HG03432 (cell line): ENCODE data around the gene COBLL1.
"Not testable (repeated sequence)": the region's sequence is repeated elsewhere in the genome, so short reads cannot be mapped to it uniquely, and the experiment has no call there.

Source experiments
- ATAC-seq: cut with Tn5 transposase; IDR thresholded peaks from one replicate; pipeline ENCODE4 v1.9.1; 2021; ENCODE audit warnings: mild to moderate bottlenecking, moderate library complexity; ENCODE audit not compliant: unreplicated experiment

Gene COBLL1

GRCh38 chr2:164722616-164723338, 118.8 kb downstream of the COBLL1 start:
- no peak for ATAC-seq

GRCh38 chr2:164721430-164721829, 120.2 kb downstream of the COBLL1 start:
- no peak for ATAC-seq

GRCh38 chr2:164719996-164720941, 121.4 kb downstream of the COBLL1 start:
- ATAC-seq: no peak

GRCh38 chr2:164717000-164717803, 124.4 kb downstream of the COBLL1 start:
- no peak for ATAC-seq

- no peak for ATAC-seq
Measured at GRCh38 chr2:164714471-164714870, 127.2 kb downstream of the COBLL1 start.

- ATAC-seq: peak; percentile 55
Measured at GRCh38 chr2:164711766-164712138, 129.9 kb downstream of the COBLL1 start.

- peak; percentile 46 for ATAC-seq
Measured at GRCh38 chr2:164710837-164711765, 130.5 kb downstream of the COBLL1 start.

- not testable (repeated sequence) for ATAC-seq
Measured at GRCh38 chr2:164710252-164710836, 131.3 kb downstream of the COBLL1 start.

GRCh38 chr2:164706522-164706921, 135.1 kb downstream of the COBLL1 start:
- ATAC-seq: no peak

- no peak for ATAC-seq
Measured at GRCh38 chr2:164705412-164706167, 136.0 kb downstream of the COBLL1 start.

GRCh38 chr2:164703915-164704706, 137.5 kb downstream of the COBLL1 start:
- no peak for ATAC-seq

- no peak for ATAC-seq
Measured at GRCh38 chr2:164701565-164701964, 140.1 kb downstream of the COBLL1 start.

GRCh38 chr2:164700390-164700789, 141.2 kb downstream of the COBLL1 start:
- ATAC-seq: no peak

GRCh38 chr2:164697688-164698461, 143.7 kb downstream of the COBLL1 start:
- ATAC-seq: peak; percentile 46

- ATAC-seq: no peak
Measured at GRCh38 chr2:164696634-164697033, 145.0 kb downstream of the COBLL1 start.

GRCh38 chr2:164694275-164694695, 147.3 kb downstream of the COBLL1 start:
- no peak for ATAC-seq

GRCh38 chr2:164693834-164694233, 147.8 kb downstream of the COBLL1 start:
- no peak for ATAC-seq
